DMS153 (cell line): ENCODE data around the gene XPNPEP1.

Experiments
- DNase-seq: peaks from one replicate; lab custom pipeline; 2025; lab: John Stamatoyannopoulos, UW

XPNPEP1 gene

DNA sequence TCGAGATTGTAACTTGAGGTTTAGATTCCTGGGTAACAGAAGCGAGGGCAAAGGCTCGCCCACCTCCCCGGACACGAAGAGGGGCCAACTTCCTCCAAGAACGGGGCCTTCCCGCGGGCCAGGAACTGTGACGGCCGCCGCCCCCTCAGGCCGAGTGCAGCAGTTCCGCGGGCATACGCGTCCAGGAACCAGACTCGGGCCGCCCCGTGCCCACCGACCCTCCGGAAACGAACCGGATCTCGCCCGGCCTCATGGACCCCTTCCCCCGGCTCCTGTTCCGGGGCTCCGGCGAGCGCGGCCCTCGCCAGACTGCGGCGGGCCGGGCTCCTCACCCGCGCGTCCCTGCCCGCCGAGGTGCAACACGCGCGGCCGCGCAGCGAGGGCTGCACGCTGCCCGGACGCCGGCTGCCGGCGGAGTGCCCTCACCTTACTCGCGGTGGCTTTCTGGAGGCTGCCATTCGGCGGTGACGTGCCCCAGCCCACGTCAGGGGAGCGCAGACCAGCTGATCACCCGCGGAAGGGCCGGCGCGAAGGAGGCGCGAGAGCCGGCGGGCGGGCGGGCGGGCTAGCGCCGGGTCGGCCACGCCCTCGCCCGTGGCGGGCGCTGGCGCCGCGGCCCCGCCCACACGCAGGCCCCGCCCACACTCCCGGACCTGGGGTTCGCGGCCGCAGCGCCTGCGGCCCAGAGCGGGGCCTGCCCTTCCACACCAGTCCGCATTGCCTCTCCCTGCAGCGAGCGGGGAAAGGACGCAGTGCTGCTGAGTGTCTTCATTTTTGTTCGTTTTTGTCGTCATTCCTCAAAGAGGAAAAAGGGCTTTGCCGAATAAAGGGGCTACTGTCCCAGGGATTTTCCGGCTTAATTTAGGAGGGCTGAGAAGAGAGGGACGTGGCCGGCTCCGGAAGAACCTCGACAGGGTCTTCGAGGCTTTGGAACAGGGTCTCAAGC is at the start of gene XPNPEP1:
Gene XPNPEP1 (minus strand): TSS at position 536 of the 946 bp plus-strand sequence. CDS start 78 bp downstream, at position 458.
- DNase-seq, result peak; percentile 64

- DNase-seq, result no peak
Observed at GRCh38 chr10:109972372-109973001, 49.2 kb upstream of the XPNPEP1 start.

DNA sequence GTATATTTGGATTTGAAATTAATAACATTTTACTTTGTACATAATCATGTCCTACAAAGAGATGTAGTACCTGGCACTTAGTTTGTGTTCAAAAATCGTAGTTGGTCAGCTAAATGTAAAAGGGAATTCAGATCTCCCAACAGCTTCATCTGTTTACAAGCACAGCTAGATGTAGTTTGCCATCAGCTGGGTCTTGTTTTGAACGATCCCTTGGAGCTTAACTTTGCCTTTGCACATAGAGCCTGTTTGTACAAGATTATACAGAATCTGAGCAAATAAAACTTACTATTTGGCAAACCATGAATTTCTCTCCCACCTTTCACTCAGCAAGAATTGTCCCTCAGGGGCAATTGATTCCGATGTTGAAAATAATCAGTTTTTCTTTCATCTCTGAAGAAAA is 48.3 kb upstream of the XPNPEP1 start:
- no peak for DNase-seq

DNA sequence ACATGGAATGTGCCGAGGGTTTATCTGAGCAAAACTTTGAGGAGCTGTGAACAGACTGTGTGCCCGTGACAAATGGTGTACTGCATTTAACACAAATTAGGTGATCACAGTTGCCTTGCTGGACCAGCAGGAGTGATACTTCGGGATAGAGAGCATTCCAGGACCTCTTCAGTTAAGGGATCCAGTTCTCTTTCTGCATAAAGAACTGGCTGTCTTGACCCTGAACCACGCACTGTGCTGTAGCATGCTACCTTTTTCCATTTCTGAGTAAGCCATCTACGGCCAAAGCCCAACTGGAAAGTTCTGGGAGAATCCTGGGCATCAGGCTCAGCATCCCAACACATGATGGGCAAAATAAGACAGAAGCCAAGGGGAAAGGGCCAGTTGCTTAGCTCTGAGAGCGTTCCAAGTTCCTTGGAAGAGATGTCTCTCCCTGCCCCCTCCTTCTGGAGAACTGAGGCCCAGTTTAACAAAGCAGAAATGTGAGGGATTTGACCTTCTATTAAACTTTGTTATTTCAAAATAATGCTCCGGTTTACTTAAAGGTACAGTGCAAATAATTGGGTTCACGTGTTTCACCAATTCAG is 46.5 kb upstream of the XPNPEP1 start:
- no peak for DNase-seq

DNA sequence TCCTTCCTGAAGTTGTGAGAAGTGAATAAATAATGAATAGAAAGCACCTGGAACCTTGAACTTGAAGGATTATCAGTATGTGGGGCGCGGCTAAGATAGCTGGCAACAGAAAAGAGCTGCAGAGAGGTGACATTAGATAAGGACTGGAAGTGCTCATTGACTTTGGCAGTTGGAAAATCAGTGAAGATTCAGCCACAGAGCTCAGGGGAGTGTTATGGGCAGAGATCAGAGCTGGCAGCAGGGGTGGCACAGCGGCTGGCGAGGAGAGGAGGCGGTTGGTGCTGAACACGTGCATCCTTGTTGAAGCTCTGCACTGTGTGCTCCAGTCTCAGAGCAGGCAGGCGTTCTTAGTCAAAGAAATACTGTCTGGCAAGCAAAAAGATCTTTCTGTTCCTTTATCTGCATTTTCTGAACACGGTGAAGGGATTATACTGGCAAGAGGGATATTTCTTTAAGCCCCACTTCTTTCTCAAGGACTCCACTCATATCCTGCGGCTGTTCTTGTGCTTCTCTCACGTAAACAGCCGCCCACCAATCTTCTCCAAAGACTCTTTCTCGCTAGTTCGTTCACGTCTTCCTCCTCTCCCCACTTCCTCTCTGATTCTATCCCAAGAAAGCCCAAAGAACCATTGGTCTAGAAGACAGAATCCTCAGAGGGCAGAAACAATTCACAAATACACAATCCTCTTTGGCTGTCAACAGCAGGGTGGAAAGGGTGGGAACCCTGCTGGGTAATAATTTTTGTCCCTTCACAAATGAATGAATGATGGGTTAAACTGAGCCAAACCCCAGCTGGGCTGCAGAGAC is 45.8 kb upstream of the XPNPEP1 start:
- no peak for DNase-seq

DNA sequence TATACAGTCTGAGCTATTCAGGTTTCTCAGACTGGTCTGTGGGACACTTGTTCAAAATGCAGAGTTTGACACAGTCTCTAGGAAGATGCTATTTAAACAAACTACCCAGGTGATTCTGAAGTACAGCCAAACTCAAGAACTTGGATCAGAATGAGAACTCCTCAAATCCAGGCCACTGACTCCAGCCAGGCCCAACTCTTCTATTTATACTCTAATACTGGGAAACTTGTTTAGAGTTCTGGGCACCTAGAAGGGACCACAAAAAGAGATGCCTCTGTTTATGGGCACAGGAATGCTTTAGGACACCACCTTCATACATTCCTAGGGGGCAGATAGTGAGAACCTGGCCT is 44.4 kb upstream of the XPNPEP1 start:
- no peak for DNase-seq

DNA sequence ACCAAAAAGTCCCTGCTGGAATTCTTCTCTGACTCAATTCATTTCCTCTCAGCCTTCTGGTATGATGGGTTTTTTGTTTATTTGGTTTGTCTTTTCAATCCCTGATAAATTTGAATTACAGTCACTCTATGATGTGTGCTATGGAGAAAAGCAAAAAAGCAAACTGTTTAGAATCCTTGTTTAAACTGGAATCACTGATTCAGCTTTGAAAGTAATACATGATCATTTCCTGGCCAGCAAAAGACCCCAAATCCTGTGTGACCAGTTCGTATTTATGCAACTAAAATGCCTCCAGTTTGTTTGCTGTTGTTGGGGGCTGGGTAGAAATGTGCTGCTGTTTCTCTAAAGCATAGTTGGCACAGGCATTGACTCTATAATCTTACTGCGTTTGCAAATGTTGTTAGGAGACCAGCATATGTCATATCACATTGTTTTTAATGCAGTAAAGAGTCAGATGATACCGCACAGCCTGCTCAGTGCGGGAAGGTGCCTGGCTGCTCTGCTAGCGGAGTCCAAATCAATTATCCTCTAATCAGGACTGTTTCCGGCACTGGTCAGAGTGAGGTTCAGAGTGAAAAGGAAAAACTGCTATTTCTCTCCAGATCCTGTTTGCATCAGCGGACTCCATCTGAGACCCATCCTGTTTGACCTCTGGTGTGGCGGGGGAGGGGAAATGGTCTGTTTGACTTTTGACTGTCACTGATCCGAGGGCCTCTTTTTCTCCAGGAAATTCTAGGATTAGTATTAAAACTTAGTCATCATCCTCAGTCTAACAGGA is 43.8 kb upstream of the XPNPEP1 start:
- DNase-seq, result no peak

DNA sequence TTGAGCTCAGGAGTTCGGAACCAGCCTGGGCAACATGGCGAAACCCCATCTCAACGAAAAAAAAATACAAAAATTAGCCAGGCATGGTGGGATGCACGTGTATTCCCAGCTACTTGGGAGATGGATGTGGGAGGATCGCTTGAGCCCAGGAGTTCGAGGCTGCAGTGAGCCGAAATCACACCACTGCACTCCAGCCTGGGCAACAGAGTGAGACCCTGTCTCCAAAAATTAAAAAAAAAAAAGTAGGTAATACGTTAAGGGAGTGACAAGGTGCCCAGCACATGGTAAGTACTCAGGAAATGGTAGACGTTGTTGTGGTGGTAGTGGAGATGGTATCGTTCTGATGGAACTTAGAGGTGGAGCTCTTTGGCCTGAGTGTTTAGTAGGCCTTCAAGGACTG is 41.0 kb upstream of the XPNPEP1 start:
- no peak for DNase-seq

DNA sequence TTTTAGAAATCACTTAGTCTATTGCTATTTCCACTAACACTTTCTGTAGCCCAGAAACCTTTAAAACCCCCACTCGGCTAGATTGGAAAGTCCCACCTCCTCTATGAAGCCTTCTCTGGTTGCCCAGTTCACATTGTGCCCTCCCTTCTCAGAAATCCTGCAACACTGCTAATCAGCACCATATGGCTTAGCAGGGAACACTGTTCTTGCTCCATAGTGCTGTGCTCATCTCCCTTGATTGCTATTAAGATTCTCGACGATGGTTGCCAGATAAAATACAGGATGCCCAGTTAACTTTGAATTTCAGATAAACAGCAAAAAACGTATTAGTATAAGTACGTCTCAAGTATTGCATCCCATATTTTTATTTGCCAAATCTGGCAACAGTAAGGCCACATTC is 40.1 kb upstream of the XPNPEP1 start:
- no peak for DNase-seq

- no peak for DNase-seq
Observed at GRCh38 chr10:109962247-109962646, 38.9 kb upstream of the XPNPEP1 start.

DNA sequence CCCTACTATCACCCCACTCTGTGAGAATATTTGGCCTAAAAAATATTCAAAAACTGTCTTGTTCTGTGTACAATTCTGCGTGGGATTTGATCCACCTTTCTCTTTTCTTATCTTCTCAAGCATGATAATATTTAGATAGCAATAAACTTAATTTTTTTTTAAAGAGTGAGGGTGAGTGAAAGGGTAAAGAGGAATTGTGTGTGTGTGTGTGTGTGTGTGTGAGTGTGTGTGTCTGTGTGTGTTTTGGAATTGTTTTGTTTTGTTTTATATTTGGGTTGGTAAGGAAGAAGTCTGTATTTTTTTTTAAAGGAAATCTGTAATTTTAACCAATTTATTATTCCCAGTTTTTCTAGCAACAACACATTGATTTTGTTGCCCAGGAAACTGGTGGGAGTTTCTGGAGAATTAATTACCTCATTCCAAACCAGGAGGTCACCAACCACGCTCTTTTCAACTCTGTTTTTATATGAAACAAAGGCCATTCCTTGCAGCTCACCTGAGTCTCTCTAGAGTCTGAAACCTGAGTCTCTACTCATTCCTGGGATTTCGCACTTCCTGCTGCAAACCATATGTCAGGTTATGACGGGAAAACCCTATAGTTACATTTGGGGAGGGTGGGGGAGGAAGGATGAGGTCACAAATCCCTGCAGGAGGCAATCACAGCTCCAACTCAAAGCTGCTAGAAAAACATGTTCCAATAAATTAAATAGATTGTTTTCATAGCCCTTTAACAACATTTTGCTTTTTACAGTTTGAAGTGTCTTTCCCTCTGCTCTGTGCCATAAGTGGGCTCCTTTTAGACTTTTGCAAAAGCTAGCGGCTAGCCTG is 38.1 kb upstream of the XPNPEP1 start:
- DNase-seq, result peak; percentile 82

GRCh38 chr10:109960682-109961081 is 37.4 kb upstream of the XPNPEP1 start:
- no peak for DNase-seq

DNA sequence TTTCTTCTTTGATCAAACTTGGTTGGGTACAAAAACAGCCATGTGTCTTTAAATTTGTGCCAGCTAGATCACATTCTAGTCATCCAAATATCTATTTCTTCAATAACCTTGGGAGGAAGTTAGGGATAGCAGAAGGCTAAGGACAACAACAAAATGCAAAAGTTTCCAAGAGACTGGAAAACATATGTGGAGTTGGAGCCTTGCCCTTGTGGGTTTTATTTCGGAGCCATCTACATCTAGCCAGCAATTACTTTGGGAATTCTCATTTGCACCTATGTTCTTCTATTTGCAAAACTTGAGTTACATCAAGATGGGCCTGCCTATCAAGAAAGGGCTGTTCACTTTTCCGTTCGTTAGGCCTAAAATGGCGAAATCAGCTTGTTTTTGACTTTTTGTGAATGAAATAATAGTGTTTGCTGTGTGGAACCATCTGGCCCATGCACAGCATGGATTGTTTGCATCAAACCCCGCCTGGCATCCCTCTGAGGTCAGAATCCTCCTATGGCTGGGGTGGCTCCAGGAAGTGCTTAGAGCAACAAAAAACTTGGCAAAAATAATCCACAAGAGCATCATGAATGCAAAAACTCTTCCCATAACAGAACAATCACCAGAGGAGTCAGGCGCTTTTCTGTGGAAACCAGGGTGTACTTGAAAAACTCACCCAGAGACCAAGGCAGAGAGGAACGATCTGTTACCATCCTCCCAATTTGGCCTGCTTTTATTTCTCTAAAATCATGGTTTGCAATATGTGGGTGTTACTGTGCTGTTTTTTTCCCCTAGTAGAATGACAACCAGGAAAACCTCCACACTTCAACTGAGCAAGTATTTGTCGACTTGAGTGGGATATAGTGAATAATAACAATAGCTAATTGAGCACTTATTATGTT is 36.2 kb upstream of the XPNPEP1 start:
- no peak for DNase-seq

DNA sequence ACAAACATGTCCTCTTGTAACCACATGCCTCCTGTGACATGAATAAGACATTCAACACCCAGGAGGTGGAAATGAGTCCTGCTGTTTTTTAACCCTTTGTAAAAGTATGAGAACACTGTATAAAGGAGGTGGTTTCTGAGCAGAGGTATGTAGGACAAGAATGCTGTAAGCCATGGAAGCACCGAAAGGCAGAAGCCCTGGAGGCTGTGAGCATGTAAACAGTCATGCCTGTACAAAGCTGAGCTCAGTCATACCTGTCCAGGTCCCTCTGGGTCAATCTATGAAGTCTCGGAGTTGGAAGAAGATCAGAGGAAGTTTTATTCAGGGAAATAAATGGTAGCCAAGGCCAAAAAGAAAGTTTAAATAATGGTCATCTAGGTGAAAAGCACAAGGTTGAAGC is 34.7 kb upstream of the XPNPEP1 start:
- no peak for DNase-seq

GRCh38 chr10:109957092-109957797 is 33.9 kb upstream of the XPNPEP1 start:
- peak; percentile 88 for DNase-seq

DNA sequence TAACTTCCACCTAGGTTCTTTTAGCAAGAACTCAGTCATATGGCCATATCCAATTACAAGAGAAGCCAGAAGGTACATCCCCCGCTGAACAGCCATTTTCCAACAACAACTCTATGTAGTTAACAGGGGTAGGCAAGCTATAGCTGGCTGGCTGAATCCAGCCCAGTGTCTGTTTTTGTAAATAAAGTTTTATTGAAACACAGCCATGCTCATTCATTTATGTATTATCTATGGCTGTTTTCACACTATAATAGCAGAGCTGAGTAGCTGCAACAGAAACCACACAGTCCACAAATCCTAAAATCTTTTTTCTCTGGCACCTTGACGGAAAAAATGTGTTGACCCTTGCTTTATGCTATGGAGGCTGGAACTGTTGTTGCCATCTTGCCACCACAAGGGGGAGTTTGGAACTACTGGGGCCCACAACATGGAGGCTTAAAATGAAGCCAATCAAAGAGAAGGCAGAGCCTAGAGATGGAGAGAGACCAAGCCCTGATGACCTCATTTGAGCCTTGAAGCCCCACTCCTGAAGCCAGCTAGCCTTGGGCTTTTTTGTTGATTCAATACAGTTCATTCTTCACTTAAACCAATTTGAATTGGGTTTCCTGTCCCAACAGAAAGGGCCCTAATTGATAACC is 33.3 kb upstream of the XPNPEP1 start:
- peak; percentile 38 for DNase-seq

- DNase-seq, result no peak
Observed at GRCh38 chr10:109953766-109954165, 30.5 kb upstream of the XPNPEP1 start.

DNA sequence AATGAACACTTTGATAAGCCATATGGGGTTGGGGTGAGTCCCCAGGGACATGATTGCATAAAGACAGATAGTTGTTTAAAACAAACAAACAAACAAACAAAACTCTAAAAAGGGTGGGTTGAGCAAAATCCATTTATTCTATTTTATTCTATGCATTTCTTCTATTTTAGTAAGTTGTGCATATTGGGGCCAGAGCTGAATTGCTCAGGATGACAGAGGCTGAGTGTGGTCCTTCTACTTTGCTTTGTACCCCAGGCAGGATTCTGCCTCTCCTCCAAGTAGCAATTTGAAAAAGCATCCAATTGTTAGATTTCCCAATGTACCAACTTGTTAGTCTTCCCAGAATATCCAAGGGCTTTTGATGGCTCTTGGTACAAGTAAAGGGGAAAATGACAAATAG is 29.2 kb upstream of the XPNPEP1 start:
- DNase-seq, result no peak
